ENCODE results near the gene RAB1A.
"Not testable (repeated sequence)": the region's sequence is repeated elsewhere in the genome, so short reads cannot be mapped to it uniquely, and the experiment has no call there.

Gene RAB1A

GRCh38 chr2:65134158-65134557 lies 4.3 kb upstream of the RAB1A start:
- no peak for DNase-seq

- DNase-seq, result no peak
Measured at GRCh38 chr2:65133626-65134025, 3.7 kb upstream of the RAB1A start.

DNA sequence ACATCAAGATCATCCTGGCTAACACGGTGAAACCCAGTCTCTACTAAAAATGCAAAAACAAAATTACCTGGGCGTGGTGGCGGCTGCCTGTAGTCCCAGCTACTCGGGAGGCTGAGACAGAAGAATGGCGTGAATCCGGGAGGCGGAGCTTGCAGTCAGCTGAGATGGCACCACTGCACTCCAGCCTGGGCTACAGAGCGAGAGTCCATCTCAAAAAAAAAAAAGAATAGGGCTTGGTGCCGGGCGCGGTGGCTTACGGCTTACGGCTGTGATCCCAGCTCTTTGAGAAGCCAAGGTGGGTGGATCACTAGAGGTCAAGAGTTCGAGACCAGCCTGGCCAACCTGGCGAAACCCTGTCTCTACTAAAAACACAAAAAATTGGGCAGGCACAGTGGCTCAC lies 3.0 kb upstream of the RAB1A start:
- not testable (repeated sequence) for DNase-seq

DNA sequence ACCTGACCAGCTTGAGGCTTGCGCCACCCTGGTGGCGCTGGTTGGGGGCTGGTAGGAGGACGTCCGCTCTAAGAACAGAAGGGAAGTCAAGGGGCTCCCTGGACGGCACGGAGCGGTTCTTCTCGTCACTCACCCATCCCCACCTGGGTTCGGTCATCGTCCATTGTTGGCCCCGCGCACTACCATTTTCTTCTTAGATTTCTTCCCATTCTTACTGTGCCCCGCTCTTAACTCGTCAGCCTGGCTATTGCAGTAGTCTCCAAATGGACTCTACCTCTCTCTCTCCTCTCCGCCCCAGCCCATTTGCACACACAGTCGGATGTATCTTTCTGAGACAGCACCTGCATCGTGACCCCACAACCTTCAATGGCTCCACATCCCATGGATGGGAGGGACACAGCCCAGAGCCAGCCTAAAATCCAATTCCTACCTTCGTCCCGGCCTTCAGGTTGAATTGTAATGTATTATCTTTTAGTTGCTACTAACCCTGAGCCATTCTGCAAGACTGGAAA lies 814 bp upstream of the RAB1A start:
- DNase-seq, result no peak

GRCh38 chr2:65129286-65129825 lies 550 bp downstream of the RAB1A start:
- no peak for DNase-seq

- peak; percentile 78 for DNase-seq
Measured at GRCh38 chr2:65128297-65129190, 1.4 kb downstream of the RAB1A start.

DNA sequence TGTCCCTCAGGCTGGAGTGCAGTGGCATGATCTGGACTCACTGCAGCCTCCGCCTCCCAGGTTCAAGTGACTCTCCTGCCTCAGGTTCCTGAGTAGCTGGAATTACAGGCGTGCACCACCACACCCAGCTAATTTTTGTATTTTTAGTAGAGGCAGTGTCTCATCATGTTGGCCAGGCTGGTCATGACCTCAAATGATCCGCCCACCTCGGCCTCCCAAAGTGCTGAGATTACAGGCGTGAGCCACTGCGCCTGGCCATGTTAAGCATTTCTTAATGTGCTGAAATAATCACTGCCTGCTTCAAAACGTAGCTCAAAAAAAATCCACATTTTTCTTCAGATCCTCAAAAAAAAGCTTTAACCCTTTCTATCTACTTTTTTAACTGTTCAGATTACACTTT lies 4.4 kb downstream of the RAB1A start:
- DNase-seq, result not testable (repeated sequence)

DNA sequence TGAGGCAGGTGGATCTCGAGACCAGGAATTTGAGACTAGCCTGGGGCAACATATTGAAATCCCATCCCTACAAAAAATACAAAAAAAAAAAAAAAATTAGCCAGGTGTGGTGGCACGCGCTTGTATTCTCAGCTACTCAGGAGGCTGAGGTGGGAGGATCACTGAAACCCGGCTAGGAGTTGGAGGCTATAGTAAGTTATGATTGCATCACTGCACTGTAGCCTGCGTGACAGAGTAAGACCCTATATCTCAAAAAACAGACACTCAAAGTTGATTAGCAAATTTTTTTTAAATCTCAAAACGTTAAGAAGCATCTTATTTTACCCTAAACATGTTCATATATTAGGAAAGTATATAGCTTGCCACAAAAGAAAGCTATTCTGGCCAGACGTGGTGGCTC lies 7.6 kb downstream of the RAB1A start:
- DNase-seq, result no peak

- no peak for DNase-seq
Measured at GRCh38 chr2:65120990-65121693, 8.8 kb downstream of the RAB1A start.

GRCh38 chr2:65116645-65117044 lies 13.3 kb downstream of the RAB1A start:
- no peak for DNase-seq

DNA sequence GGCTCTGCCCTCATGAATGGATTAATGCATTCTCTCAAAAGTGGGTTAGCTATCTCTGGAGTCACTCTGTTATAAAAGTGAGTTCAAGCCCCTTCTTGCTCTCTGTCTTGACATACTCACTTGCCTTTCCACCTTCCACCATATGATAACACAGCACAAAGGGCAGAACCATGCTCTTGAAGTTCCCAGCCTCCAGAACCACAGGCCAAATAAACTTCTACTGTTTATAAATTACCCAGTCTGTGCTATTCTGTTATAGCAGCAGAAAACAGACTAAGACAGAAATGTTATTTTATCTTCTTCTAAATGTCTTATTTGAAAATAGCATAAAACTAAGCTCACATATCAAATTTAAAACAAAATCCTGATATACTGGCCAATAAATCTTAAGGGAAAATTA lies 15.0 kb downstream of the RAB1A start:
- DNase-seq, result no peak

DNA sequence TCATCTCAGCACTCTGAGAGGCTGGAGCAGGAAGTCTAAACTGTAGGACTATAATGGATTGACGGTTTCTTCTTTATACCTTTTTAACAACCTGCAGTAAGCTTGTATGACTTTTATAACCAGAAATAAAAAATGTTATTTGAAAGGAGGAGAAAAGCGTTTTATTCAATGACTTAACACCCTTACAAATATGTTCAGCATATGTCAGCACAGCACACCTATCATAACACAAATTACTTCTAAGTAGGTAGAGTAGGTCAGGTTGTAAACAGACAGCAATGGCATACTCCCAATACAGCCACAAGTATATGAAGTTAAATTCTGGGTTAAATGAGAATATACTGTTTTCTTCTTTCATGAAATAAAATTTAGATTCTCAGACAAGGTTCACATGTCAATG lies 16.1 kb downstream of the RAB1A start:
- no peak for DNase-seq

GRCh38 chr2:65113229-65113628 lies 16.7 kb downstream of the RAB1A start:
- DNase-seq, result no peak

DNA sequence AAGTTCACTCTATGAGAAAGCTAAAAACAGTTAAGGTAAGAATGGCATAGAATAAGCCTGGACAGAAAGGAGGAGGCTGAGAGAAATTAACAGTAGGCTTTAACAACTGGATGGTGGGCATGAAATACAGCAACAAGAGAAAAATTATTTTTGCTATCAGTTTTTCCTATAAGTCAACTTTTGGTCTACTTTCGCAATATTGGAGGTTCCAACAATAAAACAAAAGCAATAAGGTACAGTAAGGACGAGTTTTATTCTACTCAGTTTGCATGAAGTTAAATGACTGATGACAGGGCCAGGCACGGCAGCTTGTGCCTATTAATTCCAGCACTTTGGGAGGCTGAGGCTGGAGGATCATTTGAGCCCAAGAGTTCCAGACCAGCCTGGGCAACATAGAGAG lies 17.3 kb downstream of the RAB1A start:
- no peak for DNase-seq

DNA sequence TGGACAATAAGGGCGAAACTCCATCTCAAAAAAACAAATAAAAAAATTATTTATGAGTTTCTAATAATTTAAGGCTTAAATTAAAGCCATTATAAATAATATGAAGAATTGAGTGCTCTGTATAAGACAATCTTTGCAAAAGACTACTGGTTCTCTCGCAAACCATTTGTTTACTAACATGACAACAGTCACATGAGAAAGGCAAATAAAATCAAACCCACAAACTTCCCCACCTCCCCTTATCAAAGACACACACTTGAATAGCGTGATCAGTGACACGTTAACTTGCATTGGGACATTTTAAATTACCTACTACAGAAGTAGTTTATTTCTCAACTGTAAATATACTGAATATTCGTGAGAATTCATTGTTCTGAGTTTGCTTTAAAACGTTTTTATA lies 21.1 kb downstream of the RAB1A start:
- DNase-seq, result no peak

- no peak for DNase-seq
Measured at GRCh38 chr2:65107530-65107929, 22.4 kb downstream of the RAB1A start.

GRCh38 chr2:65103013-65103715 lies 26.7 kb downstream of the RAB1A start:
- no peak for DNase-seq

DNA sequence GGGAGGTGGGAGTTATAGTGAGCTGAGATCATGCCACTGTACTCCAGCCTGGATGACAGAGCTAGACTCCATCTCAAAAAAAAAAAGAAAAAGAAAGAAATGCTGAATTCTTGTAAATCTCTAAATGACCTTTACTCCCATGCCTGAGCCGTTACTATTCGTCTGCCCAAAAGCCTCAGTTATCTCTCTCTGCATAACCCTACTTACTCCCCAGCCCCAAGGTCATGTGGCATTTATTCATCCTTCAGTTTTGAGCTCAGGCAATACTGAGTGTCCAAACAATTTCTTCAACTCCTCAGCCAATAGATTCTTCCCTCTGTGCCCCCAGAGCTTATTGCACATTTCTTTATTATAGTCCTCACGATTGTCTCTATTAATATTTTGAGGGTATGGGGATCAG lies 28.8 kb downstream of the RAB1A start:
- DNase-seq, result no peak

- DNase-seq, result no peak
Measured at GRCh38 chr2:65098741-65099140, 31.2 kb downstream of the RAB1A start.

- DNase-seq, result no peak
Measured at GRCh38 chr2:65097844-65098243, 32.1 kb downstream of the RAB1A start.

DNA sequence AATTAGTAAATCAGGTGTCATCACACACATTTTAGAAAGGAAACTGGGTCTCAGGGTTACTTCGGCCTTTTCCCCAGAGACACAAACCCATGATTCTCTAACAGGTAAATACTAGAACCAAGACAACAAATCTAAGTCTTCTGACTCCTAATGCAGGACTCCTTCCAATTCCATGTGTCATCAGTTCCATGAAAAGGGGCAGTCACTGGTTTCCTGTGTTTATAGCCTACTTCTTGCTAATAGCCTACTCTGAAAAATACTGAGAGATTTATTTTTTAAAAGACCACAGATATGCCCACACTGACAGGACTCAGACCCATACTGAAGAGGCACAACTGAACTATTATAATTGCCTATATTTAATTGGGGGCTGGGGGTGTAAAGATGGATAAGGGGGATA lies 33.0 kb downstream of the RAB1A start:
- no peak for DNase-seq

DNA sequence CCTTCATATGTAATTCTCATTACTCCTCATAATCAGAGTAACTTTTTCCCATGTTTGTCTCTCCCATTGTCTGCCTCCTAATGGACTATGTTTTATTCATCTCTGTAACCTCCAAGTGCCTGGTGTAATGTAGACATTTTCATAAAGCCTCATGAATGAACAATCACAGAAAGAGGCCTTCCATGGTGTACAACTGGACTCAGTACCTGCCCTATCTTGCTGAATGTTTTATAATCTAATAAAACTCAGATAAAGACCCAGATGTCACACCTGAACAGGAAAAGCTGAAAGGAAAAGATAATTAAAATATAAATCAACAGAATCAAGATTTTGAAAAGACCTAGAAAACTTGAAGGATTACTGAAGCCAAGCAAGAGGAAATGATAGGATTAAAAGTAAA lies 36.7 kb downstream of the RAB1A start:
- DNase-seq, result no peak

DNA sequence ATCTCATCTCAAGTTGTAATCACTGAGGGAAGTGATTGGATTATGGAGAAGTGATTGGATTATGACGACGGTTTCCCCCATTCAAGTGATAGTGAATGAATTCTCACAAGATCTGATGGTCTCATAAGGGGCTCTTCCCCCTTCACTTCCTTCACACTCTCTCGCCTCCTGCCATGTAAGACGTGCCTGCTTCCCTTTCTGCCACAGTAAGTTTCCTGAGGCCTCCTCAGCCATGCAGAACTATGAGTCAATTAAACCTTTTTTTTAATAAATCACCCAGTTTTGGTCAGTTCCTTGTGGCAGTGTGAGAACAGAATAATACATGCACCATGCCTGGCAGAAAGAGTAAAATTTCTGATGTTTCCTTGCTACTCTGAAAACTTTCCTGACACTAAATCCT lies 37.1 kb downstream of the RAB1A start:
- no peak for DNase-seq
